Bronchial epithelial cell (primary cell): Measurements from ENCODE around the gene LCN10. TPM values are rescaled to one million over a fixed set of nuclear protein-coding genes. Genes with fewer than 3 reads are reported as not detected.

Source experiments
- DNase-seq: peaks from one replicate; pipeline ENCODE4 v3.0.0-alpha.2; 2010; ENCODE audit warnings: low read depth
- FAIRE-seq: peaks from 2 replicates; lab custom pipeline; 2011; peaks lifted over from hg19 to GRCh38; lab: Jason Lieb, UNC
- H3K27me3 ChIP-seq: 2 replicates; pipeline ENCODE4 v1.5.1; 2011; ENCODE audit warnings: low read length; ENCODE audit not compliant: control insufficient read depth, insufficient read depth
- H3K36me3 ChIP-seq: 2 replicates; pipeline ENCODE4 v1.5.1; 2011; ENCODE audit warnings: low read length; ENCODE audit not compliant: control insufficient read depth, insufficient read depth
- H3K4me3 ChIP-seq: 2 replicates; pipeline ENCODE4 v1.5.1; 2011; ENCODE audit warnings: mild to moderate bottlenecking, low read depth, low read length, control low read depth
- total RNA-seq: library from RNA; depleted of rRNA; stranded (reverse); fragments of >200 nt; gene quantifications from 2 replicates; pipeline ENCODE4 v1.2.1, GENCODE V29; 2014
- TF ChIP-seq, protein P1 (sequence below): IDR thresholded peaks from 2 replicates; pipeline ENCODE4 v1.5.1; 2011; ENCODE audit warnings: mild to moderate bottlenecking, moderate library complexity, low read length, control low read depth, inconsistent platforms; ENCODE audit not compliant: insufficient read depth, severe bottlenecking

The LCN10 gene
- total RNA-seq, 1 donor from 2014 or later, result not detected

DNA sequence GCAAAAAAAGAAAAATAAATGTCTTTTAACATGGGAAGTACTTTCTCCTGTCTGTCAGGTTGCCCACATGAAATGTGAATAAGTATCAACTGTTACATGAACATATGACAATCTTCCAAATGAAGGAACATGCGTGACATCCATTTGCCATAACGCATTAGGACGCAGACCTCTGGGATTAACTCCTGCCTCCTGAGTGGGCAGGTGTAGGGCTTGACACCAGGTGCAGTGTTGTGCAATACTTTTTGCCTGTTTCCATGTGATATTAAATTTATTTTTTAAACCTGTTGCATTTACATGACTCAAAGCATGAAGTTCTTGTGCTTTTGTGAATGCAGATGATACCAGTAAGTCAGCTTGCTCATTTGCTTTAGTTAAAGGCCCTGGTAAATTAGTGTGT is 39.7 kb upstream of the LCN10 start:
- H3K36me3 ChIP-seq, result no peaks in the 10 kb centered on the region
- TF ChIP-seq, protein P1, sequence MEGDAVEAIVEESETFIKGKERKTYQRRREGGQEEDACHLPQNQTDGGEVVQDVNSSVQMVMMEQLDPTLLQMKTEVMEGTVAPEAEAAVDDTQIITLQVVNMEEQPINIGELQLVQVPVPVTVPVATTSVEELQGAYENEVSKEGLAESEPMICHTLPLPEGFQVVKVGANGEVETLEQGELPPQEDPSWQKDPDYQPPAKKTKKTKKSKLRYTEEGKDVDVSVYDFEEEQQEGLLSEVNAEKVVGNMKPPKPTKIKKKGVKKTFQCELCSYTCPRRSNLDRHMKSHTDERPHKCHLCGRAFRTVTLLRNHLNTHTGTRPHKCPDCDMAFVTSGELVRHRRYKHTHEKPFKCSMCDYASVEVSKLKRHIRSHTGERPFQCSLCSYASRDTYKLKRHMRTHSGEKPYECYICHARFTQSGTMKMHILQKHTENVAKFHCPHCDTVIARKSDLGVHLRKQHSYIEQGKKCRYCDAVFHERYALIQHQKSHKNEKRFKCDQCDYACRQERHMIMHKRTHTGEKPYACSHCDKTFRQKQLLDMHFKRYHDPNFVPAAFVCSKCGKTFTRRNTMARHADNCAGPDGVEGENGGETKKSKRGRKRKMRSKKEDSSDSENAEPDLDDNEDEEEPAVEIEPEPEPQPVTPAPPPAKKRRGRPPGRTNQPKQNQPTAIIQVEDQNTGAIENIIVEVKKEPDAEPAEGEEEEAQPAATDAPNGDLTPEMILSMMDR, result no peak
- no peak for DNase-seq
- H3K27me3 ChIP-seq, result peaks cover 6% of the 10 kb centered on the region
- no peak overlapping the region for H3K4me3 ChIP-seq
- no peak for FAIRE-seq

DNA sequence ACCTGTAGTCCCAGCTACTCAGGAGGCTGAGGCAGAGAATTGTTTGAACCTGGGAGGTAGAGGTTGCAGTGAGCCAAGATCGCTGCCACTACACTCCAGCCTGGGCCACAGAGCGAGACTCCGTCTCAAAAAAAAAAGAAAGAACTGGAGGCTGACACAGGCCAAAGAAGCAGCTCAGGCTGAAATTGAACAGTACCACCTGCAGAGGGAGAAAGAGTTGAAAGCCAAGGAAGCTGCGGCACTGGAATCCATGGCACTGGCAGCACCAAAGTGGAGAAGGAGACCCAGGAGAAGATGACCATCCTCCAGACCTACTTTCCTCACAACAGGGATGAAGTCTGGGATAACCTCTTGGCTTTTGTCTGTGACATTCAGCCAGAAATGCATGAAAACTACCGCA is 37.1 kb upstream of the LCN10 start:
- DNase-seq (no peak), FAIRE-seq (no peak)
- Histone ChIP-seq H3K4me3 (no peak overlapping the region), H3K36me3 (no peaks in the 10 kb centered on the region), H3K27me3 (peaks cover 6% of the 10 kb centered on the region)
- TF ChIP-seq, protein P1, result no peak

DNA sequence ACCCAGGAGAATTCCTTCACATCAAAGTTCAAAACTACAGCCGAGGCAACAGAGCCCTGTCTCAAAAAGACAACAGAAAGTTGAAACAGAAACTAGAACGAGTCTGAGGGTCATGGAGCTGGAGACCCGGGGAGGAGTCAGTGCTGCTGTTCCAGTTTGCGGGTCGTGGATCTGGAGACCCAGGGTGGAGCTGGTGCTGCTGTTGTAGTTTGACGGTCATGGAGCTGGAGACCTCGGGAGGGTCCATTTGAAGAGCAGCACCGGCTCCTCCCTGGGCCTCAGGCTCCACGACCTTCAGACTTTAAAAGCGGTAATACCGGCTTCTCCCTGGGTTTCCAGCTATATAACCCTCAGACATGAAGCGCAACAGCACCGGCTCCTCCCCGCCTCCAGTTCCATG is 34.6 kb upstream of the LCN10 start:
- Histone ChIP-seq H3K4me3 (no peak overlapping the region), H3K36me3 (no peaks in the 10 kb centered on the region), H3K27me3 (peaks cover 6% of the 10 kb centered on the region)
- TF ChIP-seq, protein P1, result no peak
- DNase-seq (no peak), FAIRE-seq (no peak)

DNA sequence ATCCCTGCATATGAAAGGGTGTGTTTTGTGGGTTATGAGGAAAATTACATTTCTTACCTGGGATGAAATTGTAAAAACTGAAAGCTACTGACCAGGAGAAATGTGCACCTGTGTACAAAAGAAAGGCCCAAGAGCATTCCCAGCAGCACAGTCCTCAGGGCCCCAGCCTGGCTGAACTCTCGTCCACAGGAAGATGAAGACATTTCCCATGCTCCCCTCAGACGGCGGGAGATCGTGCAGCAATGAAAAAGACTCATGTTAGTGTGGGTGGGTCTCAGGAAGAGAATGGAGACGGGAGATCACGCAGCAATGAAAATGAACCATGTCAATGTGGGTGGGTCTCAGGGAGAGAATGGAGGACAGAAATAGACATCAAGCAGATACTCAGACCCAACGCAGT is 34.2 kb upstream of the LCN10 start:
- FAIRE-seq, result no peak
- TF ChIP-seq, protein P1, result no peak
- Histone ChIP-seq H3K27me3 (peaks cover 6% of the 10 kb centered on the region), H3K36me3 (no peaks in the 10 kb centered on the region), H3K4me3 (no peak overlapping the region)
- no peak for DNase-seq

DNA sequence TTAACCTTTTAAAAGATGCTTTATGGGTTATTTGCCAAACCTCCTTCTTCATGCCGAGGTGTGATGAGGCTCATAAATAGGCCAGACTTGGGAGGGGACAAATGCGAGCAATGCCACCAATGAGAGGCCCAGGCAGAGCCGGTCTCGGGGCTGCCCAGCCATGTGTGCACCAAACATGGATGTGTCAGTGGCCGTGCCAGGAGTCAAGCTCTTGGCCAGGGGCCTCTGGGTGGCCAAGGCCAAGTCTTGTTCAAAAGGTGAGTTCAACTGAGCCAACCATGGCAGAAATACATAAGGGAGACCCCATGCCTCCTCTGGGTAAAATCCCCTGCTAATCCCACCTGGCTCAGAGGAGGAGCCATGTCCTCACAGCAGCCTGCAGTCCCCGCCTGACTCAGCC is 32.5 kb upstream of the LCN10 start:
- Histone ChIP-seq H3K27me3 (peaks cover 6% of the 10 kb centered on the region), H3K4me3 (no peak overlapping the region), H3K36me3 (no peaks in the 10 kb centered on the region)
- FAIRE-seq (no peak), DNase-seq (no peak)
- TF ChIP-seq, protein P1, result no peak

DNA sequence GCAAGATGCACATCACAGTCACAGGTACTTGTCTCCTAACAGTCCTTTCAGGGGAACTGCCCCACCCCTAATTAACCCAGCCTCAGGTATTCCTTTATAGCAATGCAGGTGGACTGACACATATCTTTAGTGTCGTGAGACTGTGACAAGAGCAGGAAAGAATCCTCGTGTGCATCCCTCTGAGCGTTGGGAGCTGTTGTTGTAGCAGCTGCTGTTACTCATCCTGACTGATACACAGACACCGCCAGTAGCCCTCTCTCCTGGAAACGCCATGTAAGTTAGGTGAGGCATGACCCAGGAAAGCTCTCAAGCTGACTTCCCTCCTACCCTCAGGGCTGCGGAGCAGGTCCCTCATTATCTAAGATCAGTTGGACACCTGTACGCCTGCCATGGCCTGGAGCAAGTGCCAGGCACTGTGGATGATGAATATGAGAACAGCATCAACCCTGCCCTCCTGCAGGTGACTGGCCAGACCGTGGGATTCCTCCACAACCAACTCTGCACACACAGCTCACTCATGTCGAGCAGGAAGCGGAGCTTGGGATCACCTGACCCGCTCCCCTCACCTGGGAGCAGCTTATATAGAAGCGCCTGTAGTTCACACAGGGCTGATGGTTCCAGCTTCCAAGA is 31.8 kb upstream of the LCN10 start:
- H3K36me3 ChIP-seq, result no peaks in the 10 kb centered on the region
- FAIRE-seq, result no peak
- TF ChIP-seq, protein P1, result no peak

More for the DNA sequence above, 31.8 kb upstream of the LCN10 start:
- Histone ChIP-seq H3K4me3 (no peak overlapping the region), H3K27me3 (peaks cover 5% of the 10 kb centered on the region)
- DNase-seq, result no peak
